PFSK-1 (cell line): ENCODE data around the gene THSD4.

Source experiments
- FOXP2 ChIP-seq: optimal IDR thresholded peaks from 2 replicates; pipeline ENCODE3; 2011; ENCODE audit warnings: borderline replicate concordance, control low read depth, inconsistent platforms; ENCODE audit not compliant: insufficient read depth; ENCODE audit errors: extremely low read length, extremely low read depth
- POLR2AphosphoS5 ChIP-seq: IDR thresholded peaks from 2 replicates; pipeline ENCODE4 v1.6.1; 2012; ENCODE audit warnings: low read depth, mild to moderate bottlenecking, control low read depth, low read length, moderate library complexity
- REST ChIP-seq, 2 experiments: IDR thresholded peaks; 2 replicates each; pipeline versions ENCODE4 v1.6.1 to v1.8.0; 2011 to 2012; ENCODE audit warnings: low read depth in 2 of 2, low read length in 2 of 2, control low read depth in 1 of 2, inconsistent platforms in 1 of 2, mild to moderate bottlenecking in 1 of 2, moderate library complexity in 1 of 2; ENCODE audit not compliant: insufficient read depth in 1 of 2
- SIN3A ChIP-seq: IDR thresholded peaks from 2 replicates; pipeline ENCODE4 v1.6.1; 2012; ENCODE audit warnings: mild to moderate bottlenecking, low read length, moderate library complexity, borderline replicate concordance; ENCODE audit not compliant: insufficient read depth
- TAF1 ChIP-seq: IDR thresholded peaks from 2 replicates; pipeline ENCODE4 v1.6.1; 2012; ENCODE audit warnings: low read length, control low read depth, borderline replicate concordance; ENCODE audit not compliant: insufficient read depth

THSD4 gene

DNA sequence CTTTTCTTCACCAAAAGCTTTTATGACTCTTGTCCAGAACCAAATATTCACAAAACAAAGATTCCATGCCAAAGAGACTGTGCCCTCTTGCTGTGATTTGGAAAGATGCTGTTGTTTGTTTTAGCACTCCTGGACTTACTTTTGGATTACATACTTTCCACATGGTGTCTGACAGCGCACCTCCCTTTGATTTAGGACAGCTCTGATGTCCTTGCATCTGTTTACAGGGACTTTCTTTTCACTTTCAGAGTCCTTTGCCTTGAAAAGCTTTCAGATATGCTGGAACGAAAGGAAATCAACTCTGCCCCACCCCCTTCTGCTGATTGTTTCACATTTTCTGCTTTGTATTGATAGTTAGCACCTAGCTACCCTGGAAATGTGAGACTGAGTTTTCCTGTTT, 562.1 kb downstream of the THSD4 start:
- TF ChIP-seq POLR2AphosphoS5 (no peak), TAF1 (no peak), SIN3A (no peak), REST (IDR thresholded peaks at IDR 0.05; ENCODE audit: insufficient read depth in 1 of 2, low read depth in 2 of 2, low read length in 2 of 2) (no peak), FOXP2 (no peak)

- no peak for TF ChIP-seq TAF1
- TF ChIP-seq SIN3A, result no peak
- no peak for TF ChIP-seq POLR2AphosphoS5
- TF ChIP-seq REST (IDR thresholded peaks at IDR 0.05; ENCODE audit: insufficient read depth in 1 of 2, low read depth in 2 of 2, low read length in 2 of 2), result no peak
- TF ChIP-seq FOXP2, result no peak
These were observed 562.5 kb downstream of the THSD4 start for GRCh38 chr15:71677766-71678165.

DNA sequence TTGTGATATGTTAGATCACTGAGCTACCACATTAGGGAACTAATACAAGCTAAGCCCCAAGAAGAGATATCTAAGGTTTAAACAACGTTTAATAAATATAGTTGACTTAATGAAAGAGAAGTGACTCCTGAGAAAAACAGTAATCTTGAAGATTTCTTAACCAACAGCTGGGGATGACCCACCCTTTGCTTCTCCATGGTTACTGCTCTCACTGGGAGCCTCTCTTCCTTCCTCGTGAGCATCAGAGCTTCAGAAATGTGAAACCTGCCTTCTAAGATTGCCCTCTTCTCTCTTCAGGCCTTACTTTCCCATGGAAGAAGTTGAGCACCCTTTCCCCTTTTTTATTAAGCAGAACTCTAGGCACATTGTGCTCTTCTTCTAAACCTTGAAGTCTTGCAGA, 562.9 kb downstream of the THSD4 start:
- TF ChIP-seq SIN3A (no peak), TAF1 (no peak), REST (IDR thresholded peaks at IDR 0.05; ENCODE audit: insufficient read depth in 1 of 2, low read depth in 2 of 2, low read length in 2 of 2) (no peak), FOXP2 (no peak), POLR2AphosphoS5 (no peak)

- TF ChIP-seq SIN3A (no peak), TAF1 (no peak), REST (IDR thresholded peaks at IDR 0.05; ENCODE audit: insufficient read depth in 1 of 2, low read depth in 2 of 2, low read length in 2 of 2) (no peak), POLR2AphosphoS5 (no peak), FOXP2 (no peak)
These were observed 563.3 kb downstream of the THSD4 start for GRCh38 chr15:71678605-71679004.
